ENCODE measurements around the gene GNA14. TPM values are rescaled to one million over a fixed set of nuclear protein-coding genes. Genes with fewer than 3 reads are reported as not detected.
"Not testable (repeated sequence)": the region's sequence is repeated elsewhere in the genome, so short reads cannot be mapped to it uniquely, and the experiment has no call there.

Gene GNA14
- total and polyA plus RNA-seq, 2 donors (not counting 3 experiments of a cell fraction or from before 2014, with no cell fraction given) = 2.1 to 3.3 TPM

GRCh38 chr9:77489405-77490163 lies 158.5 kb downstream of the GNA14 start:
- intact Hi-C loops (cut with micrococcal nuclease); H3K4me1 ChIP-seq (ENCODE audit: control insufficient read depth, extremely low read depth, insufficient read depth, low read length); H3K36me3 ChIP-seq (ENCODE audit: control insufficient read depth in 2 of 2, extremely low read depth in 1 of 2, insufficient read depth in 2 of 2, low read length in 2 of 2); H3K4me3 ChIP-seq (replicated peaks in 1 of 3; ENCODE audit: insufficient read depth in 1 of 3, low read depth in 1 of 3, low read length in 3 of 3); H3K9me3 ChIP-seq (replicated peaks; ENCODE audit: control insufficient read depth, insufficient read depth, low read length); H3K9ac ChIP-seq (replicated peaks; ENCODE audit: extremely low read depth, insufficient read depth, low read length); DNase-seq (ENCODE audit: low read depth, low spot score); FAIRE-seq; H3K27me3 ChIP-seq (ENCODE audit: control insufficient read depth in 2 of 2, insufficient read depth in 2 of 2, low read length in 2 of 2); H3K27ac ChIP-seq (ENCODE audit: insufficient read depth, low read depth, low read length); dilution Hi-C loops (cut with MboI; ENCODE audit: extremely low pct_ligation_motif_present, low sequenced_read_pairs); H2AFZ ChIP-seq (ENCODE audit: low read depth, low read length); H4K20me1 ChIP-seq (replicated peaks; ENCODE audit: control insufficient read depth, extremely low read depth, insufficient read depth, low read length); BruUV-seq (replicated peaks); H3K9me1 ChIP-seq (replicated peaks; ENCODE audit: control insufficient read depth, extremely low read depth, insufficient read depth, low read length); H3K4me2 ChIP-seq (ENCODE audit: insufficient read depth, low read length); H3K79me2 ChIP-seq (ENCODE audit: control insufficient read depth, insufficient read depth, low read length): not testable (repeated sequence)
- ChIA-PET POLR2A (interaction anchor here (0.6 kb wide), 1 partner anchor 130 kb away, joined by 3 read pairs; no protein-coding TSS in a partner anchor), CTCF (interaction anchor here (1.0 to 6.3 kb wide), 9 partner anchors 14 to 323 kb away, joined by 3 to 44 read pairs (median 12); no protein-coding TSS in a partner anchor)

DNA sequence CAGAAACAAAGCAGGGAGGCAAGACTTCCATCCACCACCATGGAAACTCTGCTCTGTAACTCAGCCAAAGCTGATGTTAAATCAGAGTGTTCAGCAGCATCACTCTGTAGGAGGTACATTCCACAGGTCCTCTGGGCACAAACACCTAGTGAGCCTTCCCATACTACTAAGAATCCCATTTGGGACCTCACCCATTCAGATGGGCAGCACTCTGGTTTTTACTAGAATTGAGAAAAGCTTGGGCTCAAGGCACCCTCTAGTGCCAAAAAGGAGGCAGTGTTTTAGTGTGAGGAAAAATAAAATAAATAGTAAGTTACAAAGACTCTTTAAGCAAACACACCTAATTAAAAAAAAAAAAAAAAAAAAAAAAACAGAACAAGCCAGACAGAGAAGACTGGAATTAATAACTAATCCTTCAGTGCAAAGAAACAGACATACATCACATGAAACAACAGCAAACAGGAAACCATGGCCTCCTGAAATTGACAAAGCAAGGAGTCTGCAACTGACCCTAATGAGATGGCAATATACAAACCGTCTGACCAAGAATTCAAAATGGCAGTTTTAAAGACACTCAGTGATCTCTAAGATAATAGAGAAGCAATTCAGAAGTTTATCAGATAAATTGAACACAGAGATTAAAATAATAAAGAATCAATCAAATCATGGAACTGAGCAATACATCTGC lies 159.5 kb downstream of the GNA14 start:
- Histone ChIP-seq H3K4me2 (ENCODE audit: insufficient read depth, low read length) (no peak overlapping the region), H3K36me3 (ENCODE audit: control insufficient read depth in 2 of 2, extremely low read depth in 1 of 2, insufficient read depth in 2 of 2, low read length in 2 of 2) (no peaks in the 10 kb centered on the region), H3K27ac (ENCODE audit: insufficient read depth, low read depth, low read length) (no peak overlapping the region), H3K79me2 (ENCODE audit: control insufficient read depth, insufficient read depth, low read length) (no peaks in the 10 kb centered on the region), H4K20me1 (replicated peaks; ENCODE audit: control insufficient read depth, extremely low read depth, insufficient read depth, low read length) (no peaks in the 10 kb centered on the region), H3K27me3 (ENCODE audit: control insufficient read depth in 2 of 2, insufficient read depth in 2 of 2, low read length in 2 of 2) (no peaks in the 10 kb centered on the region), H3K9ac (replicated peaks; ENCODE audit: extremely low read depth, insufficient read depth, low read length) (no peak overlapping the region), H2AFZ (ENCODE audit: low read depth, low read length) (no peak overlapping the region), H3K9me1 (replicated peaks; ENCODE audit: control insufficient read depth, extremely low read depth, insufficient read depth, low read length) (no peaks in the 10 kb centered on the region), H3K9me3 (replicated peaks; ENCODE audit: control insufficient read depth, insufficient read depth, low read length) (no peaks in the 10 kb centered on the region), H3K4me3 (replicated peaks in 1 of 3; ENCODE audit: insufficient read depth in 1 of 3, low read depth in 1 of 3, low read length in 3 of 3) (no peak overlapping the region), H3K4me1 (ENCODE audit: control insufficient read depth, extremely low read depth, insufficient read depth, low read length) (no peaks in the 10 kb centered on the region)
- dilution Hi-C loops (cut with MboI; ENCODE audit: extremely low pct_ligation_motif_present, low sequenced_read_pairs) (no loop called here), intact Hi-C loops (cut with micrococcal nuclease) (loop anchor here (1.0 kb wide), 2 partner anchors 30 to 321 kb away; no protein-coding TSS in a partner anchor)
- TF ChIP-seq, protein P1, sequence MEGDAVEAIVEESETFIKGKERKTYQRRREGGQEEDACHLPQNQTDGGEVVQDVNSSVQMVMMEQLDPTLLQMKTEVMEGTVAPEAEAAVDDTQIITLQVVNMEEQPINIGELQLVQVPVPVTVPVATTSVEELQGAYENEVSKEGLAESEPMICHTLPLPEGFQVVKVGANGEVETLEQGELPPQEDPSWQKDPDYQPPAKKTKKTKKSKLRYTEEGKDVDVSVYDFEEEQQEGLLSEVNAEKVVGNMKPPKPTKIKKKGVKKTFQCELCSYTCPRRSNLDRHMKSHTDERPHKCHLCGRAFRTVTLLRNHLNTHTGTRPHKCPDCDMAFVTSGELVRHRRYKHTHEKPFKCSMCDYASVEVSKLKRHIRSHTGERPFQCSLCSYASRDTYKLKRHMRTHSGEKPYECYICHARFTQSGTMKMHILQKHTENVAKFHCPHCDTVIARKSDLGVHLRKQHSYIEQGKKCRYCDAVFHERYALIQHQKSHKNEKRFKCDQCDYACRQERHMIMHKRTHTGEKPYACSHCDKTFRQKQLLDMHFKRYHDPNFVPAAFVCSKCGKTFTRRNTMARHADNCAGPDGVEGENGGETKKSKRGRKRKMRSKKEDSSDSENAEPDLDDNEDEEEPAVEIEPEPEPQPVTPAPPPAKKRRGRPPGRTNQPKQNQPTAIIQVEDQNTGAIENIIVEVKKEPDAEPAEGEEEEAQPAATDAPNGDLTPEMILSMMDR (IDR thresholded peaks at IDR 0.05; ENCODE audit: extremely low read depth in 1 of 2, insufficient read depth in 1 of 2, low read depth in 1 of 2, low read length in 2 of 2) = peak; percentile 23 to 41
- no peak for TF ChIP-seq MYC (IDR thresholded peaks at IDR 0.05; ENCODE audit: low read depth, low read length)
- POLR2A ChIA-PET = no interaction called here
- CTCF ChIA-PET = interaction anchor here (0.6 to 6.3 kb wide), 13 partner anchors 13 to 882 kb away, joined by 3 to 44 read pairs (median 5); no protein-coding TSS in a partner anchor
- peak; percentile 18 for DNase-seq (ENCODE audit: low read depth, low spot score)
- peak; percentile 56 for FAIRE-seq
- BruUV-seq (replicated peaks) = no TSS peak
